AG04450 (cell line): Measurements from ENCODE around the gene SEC24A. TPM values are rescaled to one million over a fixed set of nuclear protein-coding genes. Genes with fewer than 3 reads are reported as not detected.

Source experiments
- polyA plus RNA-seq: library from polyadenylated mRNA; depleted of rRNA; stranded (reverse); fragments of >200 nt; gene quantifications from 2 replicates; pipeline ENCODE4 v1.2.3, GENCODE V29; 2011; rRNA removed
- small RNA-seq: library from RNA; depleted of rRNA; stranded (forward); fragments of <200 nt; gene quantifications from one replicate; pipeline ENCODE3, GENCODE V24; 2012; ENCODE audit warnings: low read depth; ENCODE audit not compliant: insufficient read length

The SEC24A gene
- polyA plus RNA-seq, 1 experiment: 46.7 TPM

Small RNA genes lying within 50 kb of the gene (small RNA-seq; reads per million reads assigned to genes)
- not detected for gene RNU6-1164P
- gene RNU6-1311P: not detected
- gene RNU6-757P: not detected

Other genes with a start within 250 kb of the SEC24A start
- 16.7 and 20.8 TPM in 2 replicates for gene CDKN2AIPNL, start 236.9 kb upstream of the SEC24A start, polyA plus RNA-seq
- gene JADE2, start 123.1 kb upstream of the SEC24A start, polyA plus RNA-seq: 12.4 and 13.2 TPM in 2 replicates
- 63.8 and 81.6 TPM in 2 replicates for gene SAR1B, start 16.0 kb upstream of the SEC24A start, polyA plus RNA-seq
- 22.8 and 29.3 TPM in 2 replicates for gene CAMLG, start 89.8 kb downstream of the SEC24A start, polyA plus RNA-seq
- gene DDX46, start 110.0 kb downstream of the SEC24A start, polyA plus RNA-seq: 36.6 and 45.4 TPM in 2 replicates
- gene C5orf24, start 197.2 kb downstream of the SEC24A start, polyA plus RNA-seq: 73.0 and 92.3 TPM in 2 replicates
- gene TXNDC15, start 225.6 kb downstream of the SEC24A start, polyA plus RNA-seq: 102 and 109 TPM in 2 replicates